H1 (cell line): ENCODE results near the gene ISG15. TPM values are rescaled to one million over a fixed set of nuclear protein-coding genes. Genes with fewer than 3 reads are reported as not detected.

Source experiments
- ATF2 ChIP-seq: IDR thresholded peaks from 2 replicates; pipeline ENCODE4 v1.6.1; 2012; ENCODE audit warnings: low read length, inconsistent platforms
- CBX5 ChIP-seq: fragments of 300-800, 300-1000 bp; sonication (generic); IDR thresholded peaks from 2 replicates; pipeline ENCODE4 v1.7.1; 2016; ENCODE audit warnings: antibody characterized with exemption, low read length, low read depth
- POU5F1 ChIP-seq: IDR thresholded peaks from 2 replicates; pipeline ENCODE4 v1.6.1; 2011; ENCODE audit warnings: low read depth, mild to moderate bottlenecking, low read length, moderate library complexity
- SP1 ChIP-seq: IDR thresholded peaks from 2 replicates; pipeline ENCODE4 v1.6.1; 2011; ENCODE audit warnings: low read depth, low read length
- USF2 ChIP-seq: IDR thresholded peaks from 2 replicates; pipeline ENCODE4 v1.6.1; 2011; ENCODE audit warnings: low read length, improper control_type of control experiment
- ZNF274 ChIP-seq: IDR thresholded peaks from 2 replicates; pipeline ENCODE4 v1.7.0; 2012; ENCODE audit warnings: low read length, borderline replicate concordance; ENCODE audit errors: extremely low read depth
- polyA plus RNA-seq, 7 experiments: library from polyadenylated mRNA; depleted of rRNA in 3 of 7; stranded (reverse) in 5 of 7; unstranded in 2 of 7; fragments of >200 nt in 5 of 7; fragments of 200-250 nt in 2 of 7; gene quantifications; 1 replicate in 5 of 7; 2 replicates in 1 of 7; 4 replicates in 1 of 7; pipeline versions ENCODE4 v1.2.1 to v1.2.3, GENCODE V29; 2011 to 2013; ENCODE audit warnings: missing spikeins in 2 of 7, mixed read lengths in 2 of 7
- total RNA-seq: library from RNA; stranded (reverse); fragmentation: NEBNext Ultra II Directional; extraction: Animal tissue kit (Norgen Biotek cat#: 25700); gene quantifications from 2 replicates; pipeline ENCODE4 v1.2.1, GENCODE V29; 2021

ISG15 gene
- total and polyA plus RNA-seq, 2 of the 8 experiments (the other 6 are each of a cell fraction or from before 2014, with no cell fraction given): 29.3 to 121 TPM

- no peak for TF ChIP-seq USF2
- no peak for TF ChIP-seq POU5F1
- TF ChIP-seq ATF2: no peak
- no peak for TF ChIP-seq SP1
- no peak for TF ChIP-seq CBX5
- TF ChIP-seq ZNF274: no peak
Measured at GRCh38 chr1:1019122-1019999, 6.1 kb downstream of the ISG15 start (continued).
